Uterus (tissue), 4 donors: ENCODE data around the gene ABT1. TPM values are rescaled to one million over a fixed set of nuclear protein-coding genes. Genes with fewer than 3 reads are reported as not detected.
A peak's percentile ranks its signal among the peaks of the same experiment; 100 is the strongest.

ENCODE experiments used
- DNase-seq, 2 donors: peaks; one replicate each; pipeline ENCODE4 v3.0.0-alpha.2; 2019 to 2020
- H3K27ac ChIP-seq, 2 donors: fragments of 200-600 bp; sonication (generic); 1 replicate in 1 of 2; 2 replicates in 1 of 2; pipeline ENCODE4 v1.5.1; 2016 to 2018
- H3K27me3 ChIP-seq, 2 donors: fragments of 200-600 bp; sonication (generic); one replicate each; pipeline ENCODE4 v1.5.1; 2018 to 2019; ENCODE audit warnings: control low read depth in 1 of 2
- H3K36me3 ChIP-seq, 2 donors: fragments of 200-600 bp; sonication (generic); one replicate each; pipeline ENCODE4 v1.5.1; 2019; ENCODE audit warnings: control low read depth in 1 of 2
- H3K4me1 ChIP-seq, 2 donors: fragments of 200-600 bp; sonication (generic); one replicate each; pipeline ENCODE4 v1.5.1; 2018 to 2019; ENCODE audit warnings: control low read depth in 1 of 2
- H3K4me3 ChIP-seq, 2 donors: fragments of 200-600 bp; sonication (generic); 1 replicate in 1 of 2; 2 replicates in 1 of 2; pipeline ENCODE4 v1.5.1; 2018 to 2019; ENCODE audit warnings: mild to moderate bottlenecking in 1 of 2
- H3K9me3 ChIP-seq, 2 donors: fragments of 200-600 bp; sonication (generic); one replicate each; pipeline ENCODE4 v1.5.1; 2019; ENCODE audit warnings: control low read depth in 1 of 2
- POLR2A ChIP-seq, 2 donors: fragments of 450-650 bp; IDR thresholded peaks; one replicate each; pipeline ENCODE4 v1.6.1; 2016; ENCODE audit warnings: antibody characterized with exemption in 2 of 2, mild to moderate bottlenecking in 1 of 2, moderate library complexity in 1 of 2
- intact Hi-C: fragments of 100-400 bp; cut with DNase I; formaldehyde crosslinking; loops from one replicate; pipeline ENCODE4 v1.15.1; 2023; ENCODE audit warnings: low total_unique reads
- total RNA-seq, 4 donors: library from RNA; depleted of rRNA in 3 of 4; stranded (reverse); fragments of >200 nt in 3 of 4; gene quantifications; one replicate each; pipeline versions ENCODE4 v1.1.0 to v1.2.4, GENCODE V29; 2014 to 2023
- TF ChIP-seq, protein P1 (sequence below), 4 experiments: fragments of 200-600 bp in 2 of 4; fragments of 450-650 bp in 2 of 4; sonication (generic) in 2 of 4; IDR thresholded peaks; one replicate each; pipeline ENCODE4 v1.5.1; 2016 to 2019; ENCODE audit warnings: antibody characterized with exemption in 4 of 4, mild to moderate bottlenecking in 2 of 4, moderate library complexity in 1 of 4
- donor health status: DM: yes; HTN: yes; CAD: no.

Gene ABT1
- total RNA-seq, 4 donors from 2014 or later, result 10.5 to 18.7 (median 16.1) TPM

DNA sequence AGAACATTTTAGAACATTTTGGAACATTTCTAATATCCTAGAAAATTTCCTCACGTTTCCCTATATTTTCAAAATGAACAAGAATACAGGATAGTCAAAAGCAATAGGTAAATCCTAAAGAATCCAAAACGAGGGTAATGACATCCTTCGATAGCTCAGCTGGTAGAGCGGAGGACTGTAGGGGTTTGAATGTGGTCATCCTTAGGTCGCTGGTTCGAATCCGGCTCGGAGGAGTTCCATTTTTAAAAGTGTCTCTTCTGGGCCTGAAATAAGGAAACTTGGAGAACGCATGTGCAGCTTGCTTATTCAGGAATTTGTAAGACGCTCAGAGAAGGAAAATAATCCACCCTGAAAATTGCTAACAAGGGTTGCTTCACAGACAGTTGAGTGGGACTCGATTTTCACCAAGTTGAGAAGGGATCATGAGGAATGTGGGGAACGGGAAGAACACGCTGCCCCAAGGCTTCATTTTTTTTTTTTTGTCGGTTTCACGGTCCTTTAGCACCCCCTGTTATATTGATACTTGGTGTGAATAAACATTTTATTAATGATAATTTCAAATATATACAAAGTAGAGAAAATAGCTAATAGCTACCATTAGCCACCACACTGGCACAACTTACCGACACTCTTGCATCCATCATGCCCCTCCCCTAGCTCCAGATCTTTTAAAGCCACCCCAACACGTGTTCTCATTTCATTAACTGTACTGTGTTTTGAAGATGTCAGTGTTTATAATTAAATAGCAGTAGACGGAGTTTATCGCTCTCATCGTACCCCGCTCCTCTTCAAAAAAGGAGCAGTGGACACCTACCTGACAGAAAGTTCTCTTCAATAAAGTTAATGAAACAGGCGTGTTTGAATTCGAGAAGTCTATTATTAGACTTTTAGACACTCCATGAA is 1.8 kb upstream of the ABT1 start:
- H3K27me3 ChIP-seq, result peaks cover 0 to 39% of the 10 kb centered on the region in 2 donors
- H3K4me1 ChIP-seq, result peaks cover 0 to 8% of the 10 kb centered on the region in 2 donors
- peak; percentile 51 to 52 for DNase-seq
- H3K27ac ChIP-seq, result peak overlapping the region; percentile 85 to 87
- no peaks in the 10 kb centered on the region for H3K9me3 ChIP-seq
- intact Hi-C loops, result loop anchor here (5.0 kb wide), 1 partner anchor 253 kb away; no protein-coding TSS in a partner anchor
- peak overlapping the region; percentile 88 to 94 for H3K4me3 ChIP-seq
- no peaks in the 10 kb centered on the region for H3K36me3 ChIP-seq
- TF ChIP-seq, protein P1, sequence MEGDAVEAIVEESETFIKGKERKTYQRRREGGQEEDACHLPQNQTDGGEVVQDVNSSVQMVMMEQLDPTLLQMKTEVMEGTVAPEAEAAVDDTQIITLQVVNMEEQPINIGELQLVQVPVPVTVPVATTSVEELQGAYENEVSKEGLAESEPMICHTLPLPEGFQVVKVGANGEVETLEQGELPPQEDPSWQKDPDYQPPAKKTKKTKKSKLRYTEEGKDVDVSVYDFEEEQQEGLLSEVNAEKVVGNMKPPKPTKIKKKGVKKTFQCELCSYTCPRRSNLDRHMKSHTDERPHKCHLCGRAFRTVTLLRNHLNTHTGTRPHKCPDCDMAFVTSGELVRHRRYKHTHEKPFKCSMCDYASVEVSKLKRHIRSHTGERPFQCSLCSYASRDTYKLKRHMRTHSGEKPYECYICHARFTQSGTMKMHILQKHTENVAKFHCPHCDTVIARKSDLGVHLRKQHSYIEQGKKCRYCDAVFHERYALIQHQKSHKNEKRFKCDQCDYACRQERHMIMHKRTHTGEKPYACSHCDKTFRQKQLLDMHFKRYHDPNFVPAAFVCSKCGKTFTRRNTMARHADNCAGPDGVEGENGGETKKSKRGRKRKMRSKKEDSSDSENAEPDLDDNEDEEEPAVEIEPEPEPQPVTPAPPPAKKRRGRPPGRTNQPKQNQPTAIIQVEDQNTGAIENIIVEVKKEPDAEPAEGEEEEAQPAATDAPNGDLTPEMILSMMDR (IDR thresholded peaks at IDR 0.05), result no peak
- TF ChIP-seq POLR2A (IDR thresholded peaks at IDR 0.05), result no peak

DNA sequence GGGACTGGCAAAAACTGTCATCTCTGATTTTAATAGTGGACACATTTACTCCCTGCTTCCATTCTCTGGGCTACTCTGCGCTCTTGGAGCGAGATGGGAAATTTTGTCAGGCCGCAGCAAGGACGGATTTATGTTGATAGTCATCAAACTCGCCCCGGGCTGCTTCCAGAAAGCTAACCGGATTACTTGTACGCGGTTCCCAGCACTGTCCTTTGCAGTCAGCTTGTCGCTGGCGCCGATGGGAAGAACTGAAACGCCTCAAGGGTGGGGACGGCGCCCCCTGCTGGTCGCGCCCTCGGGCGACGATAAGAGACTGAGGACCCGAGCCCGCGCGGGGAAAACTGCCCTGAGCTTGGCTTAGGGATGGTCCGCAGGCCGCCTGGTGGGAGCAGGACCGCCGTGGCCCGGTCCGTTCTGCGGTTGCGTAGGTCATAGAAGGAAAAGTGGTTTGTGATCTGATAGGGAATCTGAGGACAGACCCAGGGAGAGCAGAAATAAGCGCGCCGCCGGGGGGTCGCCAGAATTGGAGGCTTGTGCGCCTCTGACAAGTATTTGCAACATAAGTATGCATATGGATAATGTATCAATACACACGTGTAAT is 984 bp upstream of the ABT1 start:
- TF ChIP-seq, protein P1 (IDR thresholded peaks at IDR 0.05), result peak; percentile 88 to 97 (median 90)
- peak in 1 of 2 donors; percentile 22 for TF ChIP-seq POLR2A (IDR thresholded peaks at IDR 0.05)
- H3K9me3 ChIP-seq, result no peaks in the 10 kb centered on the region
- intact Hi-C loops, result loop anchor here (5.0 kb wide), 1 partner anchor 253 kb away; no protein-coding TSS in a partner anchor
- peak overlapping the region; percentile 88 to 94 for H3K4me3 ChIP-seq
- peaks cover 0 to 8% of the 10 kb centered on the region in 2 donors for H3K4me1 ChIP-seq
- peaks cover 0 to 35% of the 10 kb centered on the region in 2 donors for H3K27me3 ChIP-seq
- H3K27ac ChIP-seq, result peak overlapping the region; percentile 85 to 87
- peak; percentile 91 to 94 for DNase-seq
- no peaks in the 10 kb centered on the region for H3K36me3 ChIP-seq

DNA sequence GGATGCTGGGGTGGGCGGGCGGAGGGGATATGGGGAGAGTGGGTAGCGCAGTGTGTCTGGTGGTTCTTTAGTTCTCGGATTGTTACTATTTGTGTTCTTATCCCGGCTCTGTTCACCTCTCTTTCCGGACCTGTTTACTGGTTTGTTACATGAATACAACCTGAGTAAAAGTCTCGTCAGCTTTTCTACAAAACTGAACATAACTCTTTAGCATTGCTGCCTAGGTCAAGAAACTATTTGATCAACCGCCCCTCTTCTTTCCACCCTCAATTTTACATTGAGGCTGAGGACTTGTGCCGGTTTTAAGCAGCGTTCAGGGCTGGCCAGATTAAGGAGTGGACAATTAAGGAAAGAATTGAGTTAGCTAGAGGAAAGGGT is 625 bp downstream of the ABT1 start:
- no peak for TF ChIP-seq POLR2A (IDR thresholded peaks at IDR 0.05)
- TF ChIP-seq, protein P1 (IDR thresholded peaks at IDR 0.05), result no peak
- peak overlapping the region; percentile 85 to 87 for H3K27ac ChIP-seq
- H3K4me1 ChIP-seq, result peaks cover 0 to 8% of the 10 kb centered on the region in 2 donors
- intact Hi-C loops, result loop anchor here (5.0 kb wide), 1 partner anchor 255 kb away; no protein-coding TSS in a partner anchor
- H3K4me3 ChIP-seq, result peak overlapping the region; percentile 88 to 94
- no peaks in the 10 kb centered on the region for H3K36me3 ChIP-seq
- no peak for DNase-seq
- peaks cover 0 to 18% of the 10 kb centered on the region in 2 donors for H3K27me3 ChIP-seq
- H3K9me3 ChIP-seq, result no peaks in the 10 kb centered on the region

DNA sequence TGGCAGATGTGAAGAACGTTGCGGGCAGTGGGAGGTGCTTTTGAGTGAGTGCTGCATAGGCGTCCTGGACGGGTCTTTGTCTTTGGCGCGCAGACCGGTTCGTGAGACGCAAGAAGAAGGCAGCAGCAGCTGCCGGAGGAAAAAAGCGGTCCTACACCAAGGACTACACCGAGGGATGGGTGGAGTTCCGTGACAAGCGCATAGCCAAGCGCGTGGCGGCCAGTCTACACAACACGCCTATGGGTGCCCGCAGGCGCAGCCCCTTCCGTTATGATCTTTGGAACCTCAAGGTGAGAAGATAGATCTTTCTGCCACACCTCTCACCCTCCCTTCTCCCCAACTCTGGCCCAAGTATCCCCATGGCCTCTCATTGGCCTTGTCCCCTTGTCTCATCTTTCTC is 1.1 kb downstream of the ABT1 start:
- H3K4me1 ChIP-seq, result peaks cover 0 to 8% of the 10 kb centered on the region in 2 donors
- DNase-seq, result no peak
- H3K27me3 ChIP-seq, result peaks cover 0 to 14% of the 10 kb centered on the region in 2 donors
- H3K4me3 ChIP-seq, result peak overlapping the region; percentile 88 to 94
- no peaks in the 10 kb centered on the region for H3K36me3 ChIP-seq
- intact Hi-C loops, result loop anchor here (5.0 kb wide), 1 partner anchor 256 kb away; no protein-coding TSS in a partner anchor
- TF ChIP-seq, protein P1 (IDR thresholded peaks at IDR 0.05), result no peak
- TF ChIP-seq POLR2A (IDR thresholded peaks at IDR 0.05), result no peak
- no peaks in the 10 kb centered on the region for H3K9me3 ChIP-seq
- no peak overlapping the region for H3K27ac ChIP-seq
